T-helper 17 cell (primary cell): Measurements from ENCODE around the gene HDAC11. TPM values are rescaled to one million over a fixed set of nuclear protein-coding genes. Genes with fewer than 3 reads are reported as not detected.

ENCODE experiments used
- ATAC-seq: fragments of 150-1000 bp; cut with Tn5 transposase; 2 replicates; pipeline ENCODE4 v1.10.0; 2021; ENCODE audit warnings: mild to moderate bottlenecking, moderate library complexity
- DNase-seq, 3 donors: peaks; one replicate each; pipeline versions ENCODE4 v3.0.0 to v3.0.0-alpha.2; 2020 to 2021
- H3K9me3 ChIP-seq: one replicate; pipeline ENCODE4 v1.7.0; 2013; ENCODE audit warnings: low read length, mild to moderate bottlenecking; ENCODE audit not compliant: control insufficient read depth, poor library complexity, severe bottlenecking
- H3K27ac Mint-ChIP-seq: one replicate; pipeline ENCODE4 v1.8.0; 2022; ENCODE audit warnings: mild to moderate bottlenecking, moderate library complexity, mixed read lengths
- H3K27me3 Mint-ChIP-seq: one replicate; pipeline ENCODE4 v1.8.0; 2022; ENCODE audit warnings: mixed read lengths
- H3K36me3 Mint-ChIP-seq: one replicate; pipeline ENCODE4 v1.8.0; 2022; ENCODE audit warnings: low read depth, mixed read lengths
- H3K4me1 Mint-ChIP-seq: one replicate; pipeline ENCODE4 v1.8.0; 2022; ENCODE audit warnings: mild to moderate bottlenecking, mixed read lengths
- H3K4me3 Mint-ChIP-seq: one replicate; pipeline ENCODE4 v1.8.0; 2022; ENCODE audit warnings: mild to moderate bottlenecking, moderate library complexity, mixed read lengths
- total RNA-seq, 4 donors: library from RNA in 2 of 4; stranded (reverse) in 2 of 4; gene quantifications; one replicate each; pipeline ENCODE4 v1.2.3 and lab custom pipeline; 2022 to 2026

The HDAC11 gene
- total RNA-seq, 2 donors from 2014 or later = 2.3 to 6.1 TPM

- Mint-ChIP-seq H3K27ac (no peak overlapping the region), H3K4me3 (peak overlapping the region; percentile 56), H3K36me3 (peaks cover 9% of the 10 kb centered on the region), H3K4me1 (peaks cover 17% of the 10 kb centered on the region), H3K27me3 (peaks cover 39% of the 10 kb centered on the region)
- peak in 2 of 3 donors; percentile 29 to 32 for DNase-seq
- no peaks in the 10 kb centered on the region for H3K9me3 ChIP-seq
- ATAC-seq = peak; percentile 92
These were observed 64.3 kb downstream of the HDAC11 start for GRCh38 chr3:13544293-13544831.

- H3K9me3 ChIP-seq = no peaks in the 10 kb centered on the region
- no peak for DNase-seq
- Mint-ChIP-seq H3K4me3 (peak overlapping the region; percentile 56), H3K27me3 (peaks cover 40% of the 10 kb centered on the region), H3K27ac (no peak overlapping the region), H3K36me3 (peaks cover 14% of the 10 kb centered on the region), H3K4me1 (peaks cover 22% of the 10 kb centered on the region)
- no peak for ATAC-seq
These were observed 65.0 kb downstream of the HDAC11 start for GRCh38 chr3:13544951-13545651.

- Mint-ChIP-seq H3K27me3 (peaks cover 45% of the 10 kb centered on the region), H3K27ac (no peak overlapping the region)
- DNase-seq = no peak
These were observed 65.9 kb downstream of the HDAC11 start for GRCh38 chr3:13545952-13546454.

GRCh38 chr3:13546667-13547171 lies 66.6 kb downstream of the HDAC11 start:
- no peak overlapping the region for H3K4me3 Mint-ChIP-seq
- H3K27ac Mint-ChIP-seq = no peak overlapping the region
- peaks cover 14% of the 10 kb centered on the region for H3K36me3 Mint-ChIP-seq
- H3K4me1 Mint-ChIP-seq = peaks cover 22% of the 10 kb centered on the region
- H3K27me3 Mint-ChIP-seq = peaks cover 49% of the 10 kb centered on the region
- ATAC-seq = no peak
- no peaks in the 10 kb centered on the region for H3K9me3 ChIP-seq
- DNase-seq = no peak

More at GRCh38 chr3:13545952-13546454, 65.9 kb downstream of the HDAC11 start:
- Mint-ChIP-seq H3K4me3 (no peak overlapping the region), H3K4me1 (peaks cover 22% of the 10 kb centered on the region), H3K36me3 (peaks cover 14% of the 10 kb centered on the region)
- no peak for ATAC-seq
- H3K9me3 ChIP-seq = no peaks in the 10 kb centered on the region

- no peak for ATAC-seq
- H3K27me3 Mint-ChIP-seq = peaks cover 60% of the 10 kb centered on the region
These were observed 67.7 kb downstream of the HDAC11 start for GRCh38 chr3:13547591-13548371.

GRCh38 chr3:13548696-13549622 lies 68.9 kb downstream of the HDAC11 start, which contains the start of gene FBLN2:
TSS of gene FBLN2 (plus strand) at chr3:13549125. CDS start at chr3:13570356, 21,231 bp downstream.
- peaks cover 24% of the 10 kb centered on the region for H3K4me1 Mint-ChIP-seq
- H3K27ac Mint-ChIP-seq = no peak within 1 kb of the TSS
- peaks cover 71% of the 10 kb centered on the region for H3K27me3 Mint-ChIP-seq
- H3K4me3 Mint-ChIP-seq = peak within 1 kb of the TSS; percentile 88
- ATAC-seq = no peak
- no peaks in the 10 kb centered on the region for H3K9me3 ChIP-seq
- DNase-seq = no peak
- H3K36me3 Mint-ChIP-seq = peaks cover 14% of the 10 kb centered on the region

More at GRCh38 chr3:13547591-13548371, 67.7 kb downstream of the HDAC11 start:
- Mint-ChIP-seq H3K27ac (no peak overlapping the region), H3K36me3 (peaks cover 14% of the 10 kb centered on the region), H3K4me3 (peak overlapping the region; percentile 76), H3K4me1 (peaks cover 23% of the 10 kb centered on the region)
- no peak for DNase-seq
- no peaks in the 10 kb centered on the region for H3K9me3 ChIP-seq

GRCh38 chr3:13549623-13550422 lies 69.7 kb downstream of the HDAC11 start:
- no peak for DNase-seq
- H3K27ac Mint-ChIP-seq = no peak overlapping the region
- peaks cover 14% of the 10 kb centered on the region for H3K36me3 Mint-ChIP-seq
- H3K4me1 Mint-ChIP-seq = peaks cover 18% of the 10 kb centered on the region
- no peaks in the 10 kb centered on the region for H3K9me3 ChIP-seq
- no peak for ATAC-seq
- peak overlapping the region; percentile 88 for H3K4me3 Mint-ChIP-seq
- H3K27me3 Mint-ChIP-seq = peaks cover 72% of the 10 kb centered on the region

GRCh38 chr3:13550423-13550690 lies 70.3 kb downstream of the HDAC11 start:
- Mint-ChIP-seq H3K36me3 (peaks cover 12% of the 10 kb centered on the region), H3K27me3 (peaks cover 67% of the 10 kb centered on the region), H3K27ac (no peak overlapping the region), H3K4me1 (peaks cover 13% of the 10 kb centered on the region), H3K4me3 (peak overlapping the region; percentile 88)
- H3K9me3 ChIP-seq = no peaks in the 10 kb centered on the region
- no peak for ATAC-seq
- no peak for DNase-seq

- Mint-ChIP-seq H3K36me3 (peaks cover 12% of the 10 kb centered on the region), H3K27me3 (peaks cover 68% of the 10 kb centered on the region), H3K4me1 (peaks cover 10% of the 10 kb centered on the region), H3K27ac (no peak overlapping the region), H3K4me3 (no peak overlapping the region)
- no peak for DNase-seq
- H3K9me3 ChIP-seq = no peaks in the 10 kb centered on the region
- ATAC-seq = no peak
These were observed 70.8 kb downstream of the HDAC11 start for GRCh38 chr3:13550791-13551360.

- no peak for ATAC-seq
- Mint-ChIP-seq H3K4me3 (no peak overlapping the region), H3K27me3 (peaks cover 67% of the 10 kb centered on the region), H3K36me3 (peaks cover 9% of the 10 kb centered on the region), H3K4me1 (peaks cover 10% of the 10 kb centered on the region), H3K27ac (no peak overlapping the region)
- H3K9me3 ChIP-seq = no peaks in the 10 kb centered on the region
- no peak for DNase-seq
These were observed 72.9 kb downstream of the HDAC11 start for GRCh38 chr3:13552857-13553652.

GRCh38 chr3:13553686-13554085 lies 73.6 kb downstream of the HDAC11 start:
- Mint-ChIP-seq H3K36me3 (peaks cover 5% of the 10 kb centered on the region), H3K27me3 (peaks cover 69% of the 10 kb centered on the region), H3K4me3 (no peak overlapping the region), H3K4me1 (peaks cover 10% of the 10 kb centered on the region), H3K27ac (no peak overlapping the region)
- DNase-seq = no peak
- H3K9me3 ChIP-seq = no peaks in the 10 kb centered on the region
- no peak for ATAC-seq
